Progenitor cell of endocrine pancreas (in vitro differentiated cells): ENCODE results near the gene ERCC2. TPM values are rescaled to one million over a fixed set of nuclear protein-coding genes. Genes with fewer than 3 reads are reported as not detected.

Experiments
- DNase-seq: peaks from one replicate; pipeline ENCODE4 v3.0.0; 2021; ENCODE audit warnings: low spot score; ENCODE audit not compliant: unreplicated experiment
- H3K27ac Mint-ChIP-seq: 2 replicates; pipeline ENCODE4 v1.8.0; 2021; ENCODE audit warnings: mild to moderate bottlenecking, moderate library complexity, mixed read lengths
- H3K27me3 Mint-ChIP-seq: 2 replicates; pipeline ENCODE4 v1.8.0; 2021; ENCODE audit warnings: mixed read lengths
- H3K36me3 Mint-ChIP-seq: 2 replicates; pipeline ENCODE4 v1.8.0; 2022; ENCODE audit warnings: mixed read lengths; ENCODE audit not compliant: insufficient read depth
- H3K4me1 Mint-ChIP-seq: 2 replicates; pipeline ENCODE4 v1.8.0; 2021; ENCODE audit warnings: low read depth, mixed read lengths
- H3K4me3 Mint-ChIP-seq: 2 replicates; pipeline ENCODE4 v1.8.0; 2021; ENCODE audit warnings: low read depth, mild to moderate bottlenecking, moderate library complexity, mixed read lengths
- H3K9me3 Mint-ChIP-seq: 2 replicates; pipeline ENCODE4 v1.8.0; 2021; ENCODE audit warnings: low read depth, mixed read lengths
- total RNA-seq: library from RNA; stranded (reverse); gene quantifications from 2 replicates; pipeline ENCODE4 v1.2.1, GENCODE V29; 2021
- TF ChIP-seq, protein P1 (sequence below): fragments of 200-600 bp; sonication (generic); IDR thresholded peaks from one replicate; pipeline ENCODE4 v1.5.0; 2021; ENCODE audit warnings: antibody characterized with exemption, mild to moderate bottlenecking; ENCODE audit not compliant: unreplicated experiment

Gene ERCC2
- total RNA-seq, 1 donor from 2014 or later: 63.8 TPM

DNA sequence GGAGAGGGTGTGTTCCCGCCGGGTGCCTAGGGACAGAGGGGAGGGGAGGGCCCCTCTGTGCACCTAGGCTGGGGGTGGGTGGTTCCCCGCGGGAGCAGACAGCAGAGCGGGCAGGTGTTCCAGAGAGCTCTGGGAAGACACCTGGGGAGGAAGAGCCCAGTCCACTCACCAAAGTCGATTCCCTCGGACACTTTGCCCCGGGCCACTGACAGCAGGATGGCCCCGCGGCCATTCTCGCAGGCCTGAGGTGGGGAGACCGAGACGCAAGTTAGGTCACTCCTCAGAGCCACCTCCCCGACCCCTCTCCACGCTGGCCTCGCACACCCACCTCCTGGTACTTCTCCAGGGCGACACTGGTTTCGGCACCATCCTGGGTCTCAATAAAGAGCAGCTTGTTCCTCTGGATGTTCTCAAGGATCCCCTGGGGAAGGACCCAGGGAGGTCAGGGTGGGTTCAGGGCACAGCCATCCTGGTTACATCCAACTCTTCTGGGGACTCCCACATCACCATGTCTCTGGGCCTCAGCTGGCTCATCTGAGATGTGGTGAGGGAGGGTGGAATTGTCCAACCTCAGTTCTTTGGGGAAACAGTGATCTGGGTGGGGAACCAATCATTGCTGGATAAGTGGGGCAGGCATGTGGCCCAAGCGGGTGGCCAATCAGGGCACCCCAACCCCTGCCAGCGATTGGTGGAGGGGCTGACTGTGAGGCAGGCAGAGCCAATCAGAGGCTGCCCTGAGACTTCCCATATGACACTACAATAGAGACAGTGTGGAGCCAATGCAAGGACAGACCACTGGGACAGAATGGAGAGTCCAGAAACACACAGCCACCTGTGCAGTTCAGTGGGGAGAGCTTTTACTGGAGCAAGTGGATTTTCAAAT, 17.2 kb downstream of the ERCC2 start:
- Mint-ChIP-seq H3K27me3 (no peaks in the 10 kb centered on the region), H3K9me3 (no peaks in the 10 kb centered on the region), H3K36me3 (peaks cover 23% of the 10 kb centered on the region), H3K27ac (no peak overlapping the region), H3K4me1 (no peaks in the 10 kb centered on the region), H3K4me3 (no peak overlapping the region)
- no peak for DNase-seq
- TF ChIP-seq, protein P1, sequence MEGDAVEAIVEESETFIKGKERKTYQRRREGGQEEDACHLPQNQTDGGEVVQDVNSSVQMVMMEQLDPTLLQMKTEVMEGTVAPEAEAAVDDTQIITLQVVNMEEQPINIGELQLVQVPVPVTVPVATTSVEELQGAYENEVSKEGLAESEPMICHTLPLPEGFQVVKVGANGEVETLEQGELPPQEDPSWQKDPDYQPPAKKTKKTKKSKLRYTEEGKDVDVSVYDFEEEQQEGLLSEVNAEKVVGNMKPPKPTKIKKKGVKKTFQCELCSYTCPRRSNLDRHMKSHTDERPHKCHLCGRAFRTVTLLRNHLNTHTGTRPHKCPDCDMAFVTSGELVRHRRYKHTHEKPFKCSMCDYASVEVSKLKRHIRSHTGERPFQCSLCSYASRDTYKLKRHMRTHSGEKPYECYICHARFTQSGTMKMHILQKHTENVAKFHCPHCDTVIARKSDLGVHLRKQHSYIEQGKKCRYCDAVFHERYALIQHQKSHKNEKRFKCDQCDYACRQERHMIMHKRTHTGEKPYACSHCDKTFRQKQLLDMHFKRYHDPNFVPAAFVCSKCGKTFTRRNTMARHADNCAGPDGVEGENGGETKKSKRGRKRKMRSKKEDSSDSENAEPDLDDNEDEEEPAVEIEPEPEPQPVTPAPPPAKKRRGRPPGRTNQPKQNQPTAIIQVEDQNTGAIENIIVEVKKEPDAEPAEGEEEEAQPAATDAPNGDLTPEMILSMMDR: no peak

- DNase-seq: no peak
- no peaks in the 10 kb centered on the region for H3K27me3 Mint-ChIP-seq
- TF ChIP-seq, protein P1: no peak
- H3K4me1 Mint-ChIP-seq: no peaks in the 10 kb centered on the region
- peaks cover 17% of the 10 kb centered on the region for H3K36me3 Mint-ChIP-seq
- no peak overlapping the region for H3K27ac Mint-ChIP-seq
- no peaks in the 10 kb centered on the region for H3K9me3 Mint-ChIP-seq
- H3K4me3 Mint-ChIP-seq: no peak overlapping the region
Measured at GRCh38 chr19:45352471-45352870, 17.9 kb downstream of the ERCC2 start.

- no peak overlapping the region for H3K4me3 Mint-ChIP-seq
- no peaks in the 10 kb centered on the region for H3K27me3 Mint-ChIP-seq
- peaks cover 15% of the 10 kb centered on the region for H3K36me3 Mint-ChIP-seq
- TF ChIP-seq, protein P1: no peak
- DNase-seq: no peak
- no peaks in the 10 kb centered on the region for H3K4me1 Mint-ChIP-seq
- H3K27ac Mint-ChIP-seq: no peak overlapping the region
- H3K9me3 Mint-ChIP-seq: no peaks in the 10 kb centered on the region
Measured at GRCh38 chr19:45352062-45352461, 18.3 kb downstream of the ERCC2 start.

GRCh38 chr19:45351401-45351952, 18.9 kb downstream of the ERCC2 start:
- peaks cover 3% of the 10 kb centered on the region for H3K27me3 Mint-ChIP-seq
- H3K27ac Mint-ChIP-seq: no peak overlapping the region
- H3K4me3 Mint-ChIP-seq: no peak overlapping the region
- H3K36me3 Mint-ChIP-seq: peaks cover 12% of the 10 kb centered on the region
- no peak for DNase-seq
- H3K4me1 Mint-ChIP-seq: no peaks in the 10 kb centered on the region
- no peaks in the 10 kb centered on the region for H3K9me3 Mint-ChIP-seq
- TF ChIP-seq, protein P1: no peak

- DNase-seq: no peak
- Mint-ChIP-seq H3K4me3 (no peak overlapping the region), H3K9me3 (no peaks in the 10 kb centered on the region), H3K4me1 (no peaks in the 10 kb centered on the region), H3K36me3 (peaks cover 10% of the 10 kb centered on the region), H3K27ac (no peak overlapping the region), H3K27me3 (peaks cover 9% of the 10 kb centered on the region)
- TF ChIP-seq, protein P1: no peak
Measured at GRCh38 chr19:45350477-45351058, 19.8 kb downstream of the ERCC2 start.
